Endothelial cell of umbilical vein (primary cell): ENCODE results near the gene ALOX15B.

Experiments
- CTCF ChIP-seq, 2 donors: IDR thresholded peaks; 1 replicate in 1 of 2; 2 replicates in 1 of 2; pipeline ENCODE4 v1.5.1; 2011; ENCODE audit warnings: low read length in 2 of 2, mild to moderate bottlenecking in 2 of 2, moderate library complexity in 2 of 2, control low read depth in 1 of 2, inconsistent platforms in 1 of 2, low read depth in 1 of 2; ENCODE audit not compliant: insufficient read depth in 1 of 2; ENCODE audit errors: extremely low read depth in 1 of 2
- JUN ChIP-seq: IDR thresholded peaks from 2 replicates; pipeline ENCODE4 v1.6.1; 2011; ENCODE audit warnings: borderline replicate concordance, low read depth; ENCODE audit not compliant: insufficient read length, insufficient read depth
- POLR2A ChIP-seq: IDR thresholded peaks from 2 replicates; pipeline ENCODE4 v1.6.1; 2012; ENCODE audit warnings: low read depth, mild to moderate bottlenecking, control low read depth, low read length
- POLR2AphosphoS5 ChIP-seq: IDR thresholded peaks from 2 replicates; pipeline ENCODE4 v1.6.1; 2012; ENCODE audit warnings: low read depth, mild to moderate bottlenecking, control low read depth, low read length, moderate library complexity; ENCODE audit not compliant: insufficient read depth

GRCh38 chr17:8087952-8088230, 49.0 kb downstream of the ALOX15B start:
- no peak for TF ChIP-seq POLR2A
- TF ChIP-seq CTCF (IDR thresholded peaks at IDR 0.05; ENCODE audit: extremely low read depth in 1 of 2, insufficient read depth in 1 of 2, low read depth in 1 of 2, low read length in 2 of 2): no peak
- TF ChIP-seq POLR2AphosphoS5: no peak
- TF ChIP-seq JUN: no peak
